Measurements from ENCODE around the gene CEP112. TPM values are rescaled to one million over a fixed set of nuclear protein-coding genes. Genes with fewer than 3 reads are reported as not detected.

Gene CEP112
- total and polyA plus RNA-seq, 2 of the 13 experiments (the other 11 are each of a cell fraction or from before 2014, with no cell fraction given): 1.2 to 3.4 TPM

GRCh38 chr17:65865715-65866425 is 326.1 kb downstream of the CEP112 start (continued):
- TF ChIP-seq ZFP37 (CRISPR knock-in tag; IDR thresholded peaks at IDR 0.05; ENCODE audit: borderline replicate concordance) (no peak), SMC3 (IDR thresholded peaks at IDR 0.05; ENCODE audit: low read length) (no peak), PLRG1 (conservative IDR thresholded peaks at IDR 0.05) (no peak), ZNF430 (CRISPR knock-in tag; IDR thresholded peaks at IDR 0.05) (no peak), RBAK (CRISPR knock-in tag; IDR thresholded peaks at IDR 0.05) (no peak)

GRCh38 chr17:65864394-65864793 is 327.5 kb downstream of the CEP112 start:
- no peaks in the 10 kb centered on the region for H3K36me3 ChIP-seq (replicated peaks in 1 of 2; ENCODE audit: control insufficient read depth in 1 of 2, insufficient read depth in 2 of 2, low read length in 2 of 2)
- DNase-seq (ENCODE audit: low spot score) (no peak), FAIRE-seq (no peak), ATAC-seq (no peak)
- no peak overlapping the region for H3K27ac ChIP-seq (ENCODE audit: extremely low read length, insufficient read depth, low read length)
- WGBS (ENCODE audit: low lambda C conversion rate): 62% methylated on average over 8 of the region's 8 CpGs
- H3K4me1 ChIP-seq (ENCODE audit: insufficient read depth, low read length): no peaks in the 10 kb centered on the region
- no peaks in the 10 kb centered on the region for H3K79me2 ChIP-seq (ENCODE audit: insufficient read depth, low read length)
- no peaks in the 10 kb centered on the region for H4K20me1 ChIP-seq (ENCODE audit: insufficient read depth, low read length)
- CTCF ChIA-PET (ENCODE audit: low intra/inter-chr PET ratio, low total read pairs): no interaction called here
- in situ Hi-C loops (cut with HindIII; ENCODE audit: extremely low pct_ligation_motif_present, low pct_unique_long_range_greater_than_20kb) (no loop called here), intact Hi-C loops (cut with micrococcal nuclease; ENCODE audit: unreplicated experiment) (no loop called here)
- no peak overlapping the region for H3K4me2 ChIP-seq (ENCODE audit: low read depth, low read length)
- H2AFZ ChIP-seq (ENCODE audit: low read length): no peak overlapping the region
- BruUV-seq (replicated peaks): no TSS peak
- no peak overlapping the region for H3K9ac ChIP-seq (ENCODE audit: insufficient read depth, low read depth, low read length)
- no peaks in the 10 kb centered on the region for H3K9me3 ChIP-seq (ENCODE audit: low read length)
- POLR2A ChIA-PET: no interaction called here
- H3K27me3 ChIP-seq (ENCODE audit: control insufficient read depth in 1 of 2, insufficient read depth in 2 of 2, low read length in 2 of 2): no peaks in the 10 kb centered on the region
- no peak overlapping the region for H3K4me3 ChIP-seq (replicated peaks in 1 of 3; ENCODE audit: insufficient read depth in 1 of 3, low read depth in 2 of 3, low read length in 3 of 3)
- TF ChIP-seq KDM2A (CRISPR knock-in tag; IDR thresholded peaks at IDR 0.05; ENCODE audit: borderline replicate concordance, low read depth): no peak
- no peak for TF ChIP-seq ZBTB7A (CRISPR knock-in tag; IDR thresholded peaks at IDR 0.05)
- no peak for TF ChIP-seq HNRNPLL (IDR thresholded peaks at IDR 0.05; ENCODE audit: low read depth, low read length, poor library complexity, severe bottlenecking)
- TF ChIP-seq E2F1 (CRISPR knock-in tag; IDR thresholded peaks at IDR 0.05): no peak
- no peak for TF ChIP-seq ZNF800 (CRISPR knock-in tag; IDR thresholded peaks at IDR 0.05)
- TF ChIP-seq ZC3H4 (CRISPR knock-in tag; IDR thresholded peaks at IDR 0.05; ENCODE audit: borderline replicate concordance): no peak
- no peak for TF ChIP-seq ZNF431 (CRISPR knock-in tag; IDR thresholded peaks at IDR 0.05; ENCODE audit: borderline replicate concordance, low read depth)
- TF ChIP-seq RCOR2 (CRISPR knock-in tag; IDR thresholded peaks at IDR 0.05): no peak
- TF ChIP-seq MATR3 (CRISPR knock-in tag; IDR thresholded peaks at IDR 0.05): no peak
- TF ChIP-seq BORCS8-MEF2B (CRISPR knock-in tag; IDR thresholded peaks at IDR 0.05): no peak
- TF ChIP-seq MXD3 (CRISPR knock-in tag; IDR thresholded peaks at IDR 0.05): no peak
- TF ChIP-seq SKIL (CRISPR knock-in tag; IDR thresholded peaks at IDR 0.05; ENCODE audit: borderline replicate concordance): no peak
- TF ChIP-seq KLF6 (CRISPR knock-in tag; IDR thresholded peaks at IDR 0.05): no peak
- no peak for TF ChIP-seq MBD4 (IDR thresholded peaks at IDR 0.05; ENCODE audit: borderline replicate concordance, low read length)
- TF ChIP-seq HNF4A (CRISPR knock-in tag; IDR thresholded peaks at IDR 0.05): no peak

All from HepG2 (cell line).